ENCODE data around the gene NRXN3.
"Not testable (repeated sequence)": the region's sequence is repeated elsewhere in the genome, so short reads cannot be mapped to it uniquely, and the experiment has no call there.

Gene NRXN3

DNA sequence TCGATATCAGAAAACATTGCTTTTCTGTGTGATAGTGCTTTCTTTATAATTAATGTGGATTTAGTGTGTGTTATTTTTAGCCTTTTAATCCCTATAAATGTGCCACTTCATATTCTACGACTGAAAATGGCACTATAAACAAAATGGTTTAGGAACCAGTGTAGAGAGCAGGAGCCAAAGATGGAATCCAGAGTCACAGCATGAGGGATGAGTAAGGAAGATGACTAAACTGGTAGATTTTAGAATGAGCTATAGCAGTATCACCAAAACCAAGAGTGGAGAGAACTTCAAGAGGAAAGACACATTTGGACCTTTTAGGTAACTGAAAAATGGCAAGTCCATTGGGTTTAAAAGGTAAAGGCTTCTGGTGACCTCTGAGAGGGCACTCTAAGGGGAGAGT is 887.2 kb downstream of the NRXN3 start:
- DNase-seq (ENCODE audit: low read depth, low spot score) = no peak

- no peak for DNase-seq (ENCODE audit: low read depth, low spot score)
Measured at GRCh38 chr14:79062226-79062625, 892.1 kb downstream of the NRXN3 start.

GRCh38 chr14:79064214-79064613 is 894.0 kb downstream of the NRXN3 start:
- no peak for DNase-seq (ENCODE audit: low read depth, low spot score)

DNA sequence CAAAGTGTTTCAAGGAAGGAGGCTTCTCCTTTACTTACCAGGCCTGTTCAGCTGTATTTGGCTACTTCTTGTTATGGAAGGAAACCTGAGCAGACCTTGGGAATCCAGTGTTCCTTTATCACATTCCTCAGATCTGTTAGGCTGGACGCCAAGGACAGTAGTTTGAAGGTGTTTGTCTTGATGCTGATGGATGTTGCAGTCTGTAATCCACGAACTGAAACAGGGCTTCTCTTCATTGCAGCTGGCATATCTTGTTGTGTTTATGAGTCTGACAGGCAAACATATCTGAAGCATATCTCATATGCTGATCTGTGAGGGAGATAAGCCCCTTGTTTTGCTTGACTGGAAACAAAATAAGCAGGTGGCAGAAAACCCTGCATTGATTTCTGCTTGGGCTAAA is 904.3 kb downstream of the NRXN3 start:
- DNase-seq (ENCODE audit: low read depth, low spot score) = peak; percentile 4

- DNase-seq (ENCODE audit: low read depth, low spot score) = no peak
Measured at GRCh38 chr14:79076428-79076827, 906.3 kb downstream of the NRXN3 start.

DNA sequence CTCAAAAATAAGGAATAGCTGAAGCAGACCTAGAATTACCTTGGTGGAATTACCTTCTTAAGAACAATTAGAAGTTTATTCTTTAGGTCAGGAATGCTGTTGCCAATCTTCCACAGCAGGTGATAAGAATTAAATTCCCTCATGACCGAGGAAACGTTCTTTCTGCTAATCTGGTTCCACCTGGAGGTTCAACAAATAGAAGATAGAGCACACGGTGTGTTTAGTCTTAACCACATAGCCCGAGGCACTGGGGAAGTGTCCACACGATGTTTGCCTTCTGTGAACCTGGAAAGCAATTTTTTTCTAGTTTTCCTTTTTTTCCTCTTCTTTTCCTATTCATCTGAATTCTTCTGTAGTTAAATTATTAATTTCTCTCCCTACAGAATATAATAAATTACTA is 906.9 kb downstream of the NRXN3 start:
- no peak for DNase-seq (ENCODE audit: low read depth, low spot score)

DNA sequence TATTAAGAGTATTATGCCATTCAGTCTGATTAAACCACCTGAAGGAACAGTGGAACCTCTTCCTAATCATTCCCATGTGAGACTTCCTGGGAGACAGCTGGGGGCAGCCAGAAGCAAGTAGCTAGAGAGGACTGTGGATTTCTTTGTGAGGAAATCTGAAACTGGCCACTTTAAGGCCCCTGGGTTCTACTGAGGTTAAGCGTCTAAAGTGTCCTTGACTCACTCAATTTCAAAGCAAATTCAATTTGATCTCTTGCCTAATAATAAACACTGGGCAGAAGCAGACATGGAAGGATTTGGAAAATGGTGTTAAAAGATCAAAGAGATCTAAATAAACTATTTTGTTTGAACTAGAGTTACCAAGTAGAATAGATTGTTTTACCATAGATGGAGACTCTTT is 909.9 kb downstream of the NRXN3 start:
- no peak for DNase-seq (ENCODE audit: low read depth, low spot score)

DNA sequence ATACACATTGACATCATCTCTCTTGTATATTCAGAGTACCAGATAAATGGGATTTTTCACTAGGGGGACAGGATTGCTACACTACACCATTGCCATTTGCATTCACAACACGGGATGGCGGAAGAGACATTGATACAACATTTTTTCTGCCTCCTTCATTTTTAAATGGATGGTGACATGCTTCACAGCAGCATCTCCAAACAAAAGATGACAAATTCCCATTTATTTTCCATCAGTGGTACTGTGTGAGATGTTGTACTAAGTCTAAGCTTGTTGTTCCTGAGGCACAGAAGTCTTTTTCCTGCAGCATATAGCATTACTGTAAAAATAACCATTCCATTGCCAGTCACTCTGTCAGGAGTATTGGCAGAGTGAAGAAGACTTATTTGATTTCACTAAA is 912.7 kb downstream of the NRXN3 start:
- no peak for DNase-seq (ENCODE audit: low read depth, low spot score)

DNA sequence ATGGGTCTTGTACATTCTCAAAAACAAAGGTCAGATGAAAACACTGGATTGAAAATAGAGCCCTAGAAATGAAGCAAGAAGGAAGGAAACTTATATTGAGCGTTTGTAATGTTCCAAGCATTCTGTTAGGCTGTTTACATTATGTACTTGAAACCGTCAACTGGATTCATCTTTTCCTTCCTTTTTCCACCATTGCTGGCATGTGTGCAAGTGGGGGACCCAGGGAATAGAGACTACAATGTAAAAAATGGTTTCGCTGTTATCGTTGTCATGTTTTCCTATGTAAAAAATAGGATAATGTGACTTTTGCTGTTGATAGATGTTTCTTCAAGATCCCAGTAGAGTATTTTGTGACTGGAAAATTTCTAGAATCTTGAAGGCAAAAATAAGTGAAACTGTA is 913.2 kb downstream of the NRXN3 start:
- no peak for DNase-seq (ENCODE audit: low read depth, low spot score)

GRCh38 chr14:79084861-79085260 is 914.7 kb downstream of the NRXN3 start:
- DNase-seq (ENCODE audit: low read depth, low spot score) = no peak

DNA sequence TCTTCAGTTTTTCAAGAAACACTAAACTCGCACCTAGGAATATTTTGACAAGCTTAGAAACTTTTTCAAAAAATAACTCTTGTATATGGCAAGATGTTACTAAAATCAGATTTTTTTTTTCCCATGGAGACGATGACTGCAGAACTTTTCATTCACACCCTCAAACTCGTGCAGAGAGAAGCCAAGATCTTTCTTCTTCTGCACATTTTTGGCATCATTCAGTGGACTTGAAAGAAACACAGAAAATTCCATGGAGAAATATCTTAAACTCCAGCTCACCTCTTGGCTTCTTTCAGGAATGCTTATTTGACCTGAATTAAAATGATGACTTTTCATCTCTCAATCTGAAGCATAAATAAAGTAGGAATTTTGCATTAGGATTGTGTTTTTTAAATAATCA is 919.4 kb downstream of the NRXN3 start:
- no peak for DNase-seq (ENCODE audit: low read depth, low spot score)

DNA sequence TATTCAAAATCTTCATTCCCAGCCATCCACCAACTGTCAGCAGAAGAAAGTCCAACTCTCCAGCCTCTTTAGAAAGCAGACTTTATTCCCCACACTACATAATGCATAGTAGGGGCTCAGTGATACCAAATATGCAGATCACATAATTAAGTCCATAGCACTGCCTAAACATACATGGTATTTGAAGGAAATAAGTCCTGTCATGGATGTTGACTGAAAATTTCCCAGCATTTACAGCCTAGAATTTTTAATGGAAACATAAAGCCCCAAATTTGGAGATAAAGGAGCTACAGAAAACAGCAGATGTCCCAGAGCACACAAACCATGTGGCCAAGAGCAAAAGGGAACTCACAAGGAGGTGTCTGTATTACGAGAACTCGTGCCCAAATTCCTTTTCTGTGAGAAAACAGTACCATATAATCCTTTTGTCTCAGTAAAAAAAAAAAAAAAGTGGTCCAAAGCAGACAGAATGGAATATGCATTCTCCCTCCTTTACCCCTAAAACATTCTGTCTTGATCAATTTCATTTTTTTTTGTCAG is 920.5 kb downstream of the NRXN3 start:
- DNase-seq (ENCODE audit: low read depth, low spot score) = no peak

GRCh38 chr14:79091381-79091963 is 921.3 kb downstream of the NRXN3 start:
- peak; percentile 11 for DNase-seq (ENCODE audit: low read depth, low spot score)

DNA sequence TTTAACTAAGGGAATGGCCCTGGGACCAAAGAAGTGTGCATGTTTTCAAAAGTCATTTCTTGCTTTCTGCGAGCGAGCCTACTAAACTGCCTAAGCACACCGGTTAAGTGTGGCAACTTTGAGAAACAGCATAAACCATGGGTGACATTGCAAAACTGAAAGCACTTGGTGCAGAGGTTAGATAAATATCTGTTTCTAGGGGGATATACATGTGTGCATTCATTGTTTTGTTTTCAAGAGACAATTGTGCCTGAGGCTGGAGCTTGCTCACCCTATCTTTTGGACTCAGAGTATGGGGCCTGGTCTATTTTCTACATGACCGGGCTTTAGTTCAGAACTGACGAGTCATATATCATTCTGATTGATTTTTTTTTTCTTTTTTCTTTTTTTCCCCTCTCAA is 923.4 kb downstream of the NRXN3 start:
- peak; percentile 2 for DNase-seq (ENCODE audit: low read depth, low spot score)

DNA sequence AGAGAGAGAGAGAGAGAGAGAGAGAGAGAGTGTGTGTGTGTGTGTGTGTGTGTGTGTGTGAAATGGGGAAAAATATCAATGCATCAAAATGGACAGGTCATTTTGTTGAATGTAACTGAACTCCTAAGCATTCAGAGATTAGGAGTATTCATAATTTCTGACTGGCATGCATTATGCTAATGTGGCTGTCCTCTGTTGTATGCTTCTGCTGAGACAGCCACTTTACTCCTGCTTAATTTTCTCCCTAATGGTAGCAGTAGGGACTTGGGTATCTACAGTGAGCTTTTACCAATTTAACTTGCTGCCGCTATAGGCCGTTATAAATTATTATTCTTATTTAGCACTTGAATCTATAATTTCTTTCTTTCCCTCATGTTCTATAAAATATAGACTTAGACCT is 924.8 kb downstream of the NRXN3 start:
- DNase-seq (ENCODE audit: low read depth, low spot score) = no peak

DNA sequence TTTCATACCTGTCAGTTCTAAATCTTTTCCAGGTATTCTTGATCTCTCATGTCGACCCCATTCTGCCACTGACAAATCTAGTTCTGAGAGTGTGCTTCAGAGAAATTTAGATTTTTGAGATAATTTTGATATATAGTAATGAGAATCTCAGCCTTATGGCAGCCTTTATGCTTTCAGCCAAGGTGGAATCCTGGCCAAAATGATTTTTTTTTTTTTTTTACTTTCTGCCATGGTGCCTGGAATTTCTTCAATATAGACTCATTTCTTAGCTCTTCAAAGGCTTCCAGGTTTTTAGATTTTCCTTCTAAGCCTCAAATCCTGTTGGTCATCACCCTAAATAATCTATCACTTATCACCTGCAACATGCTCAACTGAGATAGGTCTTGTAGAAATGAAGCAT is 926.6 kb downstream of the NRXN3 start:
- no peak for DNase-seq (ENCODE audit: low read depth, low spot score)

DNA sequence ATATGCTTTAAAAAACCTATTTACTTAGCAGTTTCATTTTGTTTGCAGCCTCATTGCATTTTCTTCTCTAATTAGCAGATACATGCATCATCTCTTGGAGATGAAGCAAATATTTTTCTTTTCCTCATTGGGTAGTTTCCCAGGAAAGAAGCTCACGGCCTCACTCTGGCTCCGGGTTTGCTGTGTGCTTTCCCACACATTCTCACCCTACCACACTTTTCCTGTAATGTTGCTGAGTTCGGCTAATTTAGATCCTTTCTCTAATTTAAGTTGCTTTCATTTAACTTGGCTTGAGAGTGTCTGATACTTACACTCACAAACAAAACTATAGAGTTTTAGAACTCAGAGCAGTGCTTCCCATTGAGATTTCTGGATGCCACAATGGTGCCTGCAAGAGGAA is 928.2 kb downstream of the NRXN3 start:
- no peak for DNase-seq (ENCODE audit: low read depth, low spot score)

GRCh38 chr14:79100578-79100977 is 930.4 kb downstream of the NRXN3 start:
- no peak for DNase-seq (ENCODE audit: low read depth, low spot score)

GRCh38 chr14:79101388-79101787 is 931.2 kb downstream of the NRXN3 start:
- no peak for DNase-seq (ENCODE audit: low read depth, low spot score)

DNA sequence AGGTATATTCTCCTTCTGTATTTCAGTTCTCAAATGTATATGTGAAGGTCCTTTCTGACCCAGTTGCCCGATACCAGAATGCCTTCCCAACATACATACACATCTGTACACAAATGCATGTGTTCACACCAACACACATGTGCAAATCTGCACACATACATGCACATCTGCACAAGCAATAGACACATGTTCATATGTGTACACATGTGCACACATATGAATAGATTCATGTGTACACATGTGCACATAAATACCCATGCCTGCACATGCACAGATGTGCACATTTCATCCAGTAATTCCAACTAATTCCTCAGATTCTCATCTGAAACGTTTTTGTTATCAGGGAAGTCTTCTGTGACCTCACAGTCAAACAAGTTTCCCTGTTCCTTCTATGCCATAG is 933.6 kb downstream of the NRXN3 start:
- no peak for DNase-seq (ENCODE audit: low read depth, low spot score)

DNA sequence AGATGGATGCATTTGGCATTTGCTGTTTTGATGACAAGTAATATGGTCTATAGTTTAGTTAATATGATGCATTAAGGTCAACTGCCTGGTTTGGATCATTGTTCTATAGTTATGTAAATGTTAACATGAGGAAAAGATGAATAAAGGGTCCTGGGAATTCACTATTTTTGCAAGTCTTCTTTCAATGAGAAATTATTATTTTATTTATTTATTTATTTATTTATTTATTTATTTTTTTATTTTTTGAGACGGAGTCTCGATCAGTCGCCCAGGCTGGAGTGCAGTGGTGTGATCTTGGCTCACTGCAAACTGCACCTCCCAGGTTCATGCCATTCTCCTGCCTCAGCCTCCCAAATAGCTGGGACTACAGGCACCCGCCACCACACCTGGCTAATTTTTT is 940.4 kb downstream of the NRXN3 start:
- not testable (repeated sequence) for DNase-seq (ENCODE audit: low read depth, low spot score)

GRCh38 chr14:79111987-79112501 is 941.9 kb downstream of the NRXN3 start:
- no peak for DNase-seq (ENCODE audit: low read depth, low spot score)

GRCh38 chr14:79117561-79117960 is 947.4 kb downstream of the NRXN3 start:
- no peak for DNase-seq (ENCODE audit: low read depth, low spot score)

DNA sequence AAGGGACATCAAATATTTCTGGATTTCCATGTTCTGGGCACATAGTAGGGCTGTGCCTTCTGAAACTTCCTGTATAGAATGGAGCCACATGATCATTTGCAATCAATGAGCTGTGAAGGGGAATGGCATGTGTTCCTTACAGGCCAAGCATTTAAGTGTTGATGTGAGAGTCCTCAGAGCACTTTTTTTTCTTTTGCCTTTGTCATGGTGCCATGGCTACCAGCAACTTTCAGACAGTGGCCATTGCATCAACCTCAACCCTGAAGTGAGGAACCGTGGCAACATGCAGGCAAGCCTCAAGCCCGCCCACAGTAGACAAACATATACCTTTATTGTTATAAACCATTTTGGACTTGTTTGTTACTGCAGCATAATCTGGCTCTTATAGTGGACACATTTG is 948.1 kb downstream of the NRXN3 start:
- no peak for DNase-seq (ENCODE audit: low read depth, low spot score)

All from ELF-1 (cell line).